ENCODE measurements around the gene NCAPG2.

DNA sequence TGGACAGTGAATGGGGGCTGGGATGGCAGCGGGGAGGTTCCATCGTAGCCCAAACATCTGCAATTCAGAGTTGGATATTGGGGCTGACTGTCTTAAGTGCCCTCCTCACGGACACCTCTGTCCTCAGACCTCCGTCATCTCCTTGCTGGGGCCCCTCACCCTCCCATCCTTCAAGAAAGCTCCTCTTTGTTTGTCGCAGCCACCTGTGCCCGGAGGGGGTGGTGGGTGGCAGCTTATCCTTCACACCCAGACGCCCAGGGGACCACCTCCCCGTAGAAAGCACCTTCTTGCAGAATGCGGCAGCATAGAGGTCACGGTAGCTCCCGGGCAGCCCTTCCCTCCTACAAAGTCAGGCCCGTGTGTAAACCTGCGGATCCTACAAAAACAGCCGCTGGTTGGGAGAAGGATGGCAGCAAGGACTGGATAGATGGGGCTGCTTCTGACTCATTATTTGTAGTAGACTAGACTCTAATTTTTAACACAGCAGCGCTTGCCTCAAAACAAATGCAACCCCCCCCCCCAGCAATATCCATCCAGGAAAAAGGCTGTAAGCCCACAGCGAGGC is 115.6 kb downstream of the NCAPG2 start:
- TF ChIP-seq MYC (IDR thresholded peaks at IDR 0.05; ENCODE audit: insufficient read depth, insufficient read length, insufficient replicate concordance, low read length, severe bottlenecking) (no peak), POLR2A (IDR thresholded peaks at IDR 0.05; ENCODE audit: low read depth, low read length) (no peak), RAD51 (IDR thresholded peaks at IDR 0.05) (no peak), POLR2AphosphoS5 (IDR thresholded peaks at IDR 0.05; ENCODE audit: low read length) (no peak), CBX3 (IDR thresholded peaks at IDR 0.05; ENCODE audit: borderline replicate concordance, low read depth) (no peak), RAD21 (IDR thresholded peaks at IDR 0.05; ENCODE audit: insufficient read depth, low read depth, low read length) (no peak), CHD4 (IDR thresholded peaks at IDR 0.05) (no peak), CHD1 (IDR thresholded peaks at IDR 0.05; ENCODE audit: low read depth, low read length) (no peak), NBN (IDR thresholded peaks at IDR 0.05) (no peak), SUZ12 (IDR thresholded peaks at IDR 0.05; ENCODE audit: unreplicated experiment) (no peak)
- TF ChIP-seq, protein P1, sequence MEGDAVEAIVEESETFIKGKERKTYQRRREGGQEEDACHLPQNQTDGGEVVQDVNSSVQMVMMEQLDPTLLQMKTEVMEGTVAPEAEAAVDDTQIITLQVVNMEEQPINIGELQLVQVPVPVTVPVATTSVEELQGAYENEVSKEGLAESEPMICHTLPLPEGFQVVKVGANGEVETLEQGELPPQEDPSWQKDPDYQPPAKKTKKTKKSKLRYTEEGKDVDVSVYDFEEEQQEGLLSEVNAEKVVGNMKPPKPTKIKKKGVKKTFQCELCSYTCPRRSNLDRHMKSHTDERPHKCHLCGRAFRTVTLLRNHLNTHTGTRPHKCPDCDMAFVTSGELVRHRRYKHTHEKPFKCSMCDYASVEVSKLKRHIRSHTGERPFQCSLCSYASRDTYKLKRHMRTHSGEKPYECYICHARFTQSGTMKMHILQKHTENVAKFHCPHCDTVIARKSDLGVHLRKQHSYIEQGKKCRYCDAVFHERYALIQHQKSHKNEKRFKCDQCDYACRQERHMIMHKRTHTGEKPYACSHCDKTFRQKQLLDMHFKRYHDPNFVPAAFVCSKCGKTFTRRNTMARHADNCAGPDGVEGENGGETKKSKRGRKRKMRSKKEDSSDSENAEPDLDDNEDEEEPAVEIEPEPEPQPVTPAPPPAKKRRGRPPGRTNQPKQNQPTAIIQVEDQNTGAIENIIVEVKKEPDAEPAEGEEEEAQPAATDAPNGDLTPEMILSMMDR (IDR thresholded peaks at IDR 0.05 in 2 of 3, conservative IDR thresholded peaks at IDR 0.05 in 1 of 3; ENCODE audit: control insufficient read depth in 2 of 3, extremely low read depth in 1 of 3, insufficient read depth in 1 of 3, low read depth in 3 of 3, low read length in 3 of 3) = no peak
- TF ChIP-seq, protein P2, sequence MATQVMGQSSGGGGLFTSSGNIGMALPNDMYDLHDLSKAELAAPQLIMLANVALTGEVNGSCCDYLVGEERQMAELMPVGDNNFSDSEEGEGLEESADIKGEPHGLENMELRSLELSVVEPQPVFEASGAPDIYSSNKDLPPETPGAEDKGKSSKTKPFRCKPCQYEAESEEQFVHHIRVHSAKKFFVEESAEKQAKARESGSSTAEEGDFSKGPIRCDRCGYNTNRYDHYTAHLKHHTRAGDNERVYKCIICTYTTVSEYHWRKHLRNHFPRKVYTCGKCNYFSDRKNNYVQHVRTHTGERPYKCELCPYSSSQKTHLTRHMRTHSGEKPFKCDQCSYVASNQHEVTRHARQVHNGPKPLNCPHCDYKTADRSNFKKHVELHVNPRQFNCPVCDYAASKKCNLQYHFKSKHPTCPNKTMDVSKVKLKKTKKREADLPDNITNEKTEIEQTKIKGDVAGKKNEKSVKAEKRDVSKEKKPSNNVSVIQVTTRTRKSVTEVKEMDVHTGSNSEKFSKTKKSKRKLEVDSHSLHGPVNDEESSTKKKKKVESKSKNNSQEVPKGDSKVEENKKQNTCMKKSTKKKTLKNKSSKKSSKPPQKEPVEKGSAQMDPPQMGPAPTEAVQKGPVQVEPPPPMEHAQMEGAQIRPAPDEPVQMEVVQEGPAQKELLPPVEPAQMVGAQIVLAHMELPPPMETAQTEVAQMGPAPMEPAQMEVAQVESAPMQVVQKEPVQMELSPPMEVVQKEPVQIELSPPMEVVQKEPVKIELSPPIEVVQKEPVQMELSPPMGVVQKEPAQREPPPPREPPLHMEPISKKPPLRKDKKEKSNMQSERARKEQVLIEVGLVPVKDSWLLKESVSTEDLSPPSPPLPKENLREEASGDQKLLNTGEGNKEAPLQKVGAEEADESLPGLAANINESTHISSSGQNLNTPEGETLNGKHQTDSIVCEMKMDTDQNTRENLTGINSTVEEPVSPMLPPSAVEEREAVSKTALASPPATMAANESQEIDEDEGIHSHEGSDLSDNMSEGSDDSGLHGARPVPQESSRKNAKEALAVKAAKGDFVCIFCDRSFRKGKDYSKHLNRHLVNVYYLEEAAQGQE (IDR thresholded peaks at IDR 0.05; ENCODE audit: low read depth, low read length) = no peak
